Ishikawa (cell line): Measurements from ENCODE around the gene LHPP.

Experiments
- CEBPB ChIP-seq: IDR thresholded peaks from 2 replicates; pipeline ENCODE4 v1.6.1; 2012
- CREB1 ChIP-seq: IDR thresholded peaks from 2 replicates; pipeline ENCODE4 v1.6.1; 2012; ENCODE audit warnings: low read depth
- EGR1 ChIP-seq: IDR thresholded peaks from 2 replicates; pipeline ENCODE4 v1.6.1; 2012
- EP300 ChIP-seq: IDR thresholded peaks from 2 replicates; pipeline ENCODE4 v1.6.1; 2012; ENCODE audit warnings: borderline replicate concordance
- FOXM1 ChIP-seq: IDR thresholded peaks from 2 replicates; pipeline ENCODE4 v1.6.1; 2012; ENCODE audit warnings: low read depth, borderline replicate concordance
- MAX ChIP-seq: IDR thresholded peaks from 2 replicates; pipeline ENCODE4 v1.6.1; 2012
- NFIC ChIP-seq: IDR thresholded peaks from 2 replicates; pipeline ENCODE4 v1.6.1; 2012
- RAD21 ChIP-seq: IDR thresholded peaks from 2 replicates; pipeline ENCODE4 v1.6.1; 2012; ENCODE audit warnings: low read depth
- REST ChIP-seq: IDR thresholded peaks from 2 replicates; pipeline ENCODE4 v1.6.1; 2012; ENCODE audit warnings: low read depth, mild to moderate bottlenecking
- TAF1 ChIP-seq: IDR thresholded peaks from 2 replicates; pipeline ENCODE4 v1.6.1; 2012; ENCODE audit warnings: low read depth, mild to moderate bottlenecking
- TCF12 ChIP-seq: IDR thresholded peaks from 2 replicates; pipeline ENCODE4 v1.6.1; 2012; ENCODE audit warnings: low read depth
- TEAD4 ChIP-seq: IDR thresholded peaks from 2 replicates; pipeline ENCODE4 v1.6.1; 2012
- USF1 ChIP-seq: IDR thresholded peaks from 2 replicates; pipeline ENCODE4 v1.6.1; 2012
- YY1 ChIP-seq: IDR thresholded peaks from 2 replicates; pipeline ENCODE4 v1.6.1; 2012; ENCODE audit warnings: low read depth
- ZBTB7A ChIP-seq: IDR thresholded peaks from 2 replicates; pipeline ENCODE4 v1.6.1; 2012; ENCODE audit warnings: low read depth

The LHPP gene

GRCh38 chr10:124530215-124530665, 68.6 kb downstream of the LHPP start:
- TF ChIP-seq TCF12 (no peak), MAX (peak; percentile 77), REST (no peak), TEAD4 (no peak), CREB1 (no peak), RAD21 (peak; percentile 100)

GRCh38 chr10:124530816-124531215, 69.2 kb downstream of the LHPP start:
- TF ChIP-seq FOXM1 (no peak), CREB1 (no peak), EP300 (no peak), YY1 (no peak), TAF1 (no peak), NFIC (no peak), ZBTB7A (no peak), REST (no peak), TCF12 (no peak)

GRCh38 chr10:124532106-124532641, 70.6 kb downstream of the LHPP start:
- TF ChIP-seq MAX: 0 out of 2 replicates have a peak, but pooled peaks have one; percentile 16
- TF ChIP-seq USF1: no peak
- TF ChIP-seq REST: no peak
- TF ChIP-seq FOXM1: no peak
- no peak for TF ChIP-seq ZBTB7A
- peak; percentile 74 for TF ChIP-seq RAD21
- TF ChIP-seq TAF1: no peak
- TF ChIP-seq CREB1: no peak
- TF ChIP-seq NFIC: no peak
- TF ChIP-seq EP300: no peak
- no peak for TF ChIP-seq TCF12
- no peak for TF ChIP-seq CEBPB
- TF ChIP-seq YY1: peak; percentile 77
- no peak for TF ChIP-seq EGR1
- peak; percentile 67; the same call in 1 of the 2 replicates for TF ChIP-seq TEAD4

GRCh38 chr10:124532788-124533187, 71.2 kb downstream of the LHPP start:
- no peak for TF ChIP-seq REST
- no peak for TF ChIP-seq YY1
- TF ChIP-seq CEBPB: no peak
- no peak for TF ChIP-seq FOXM1
- no peak for TF ChIP-seq EP300
- TF ChIP-seq TEAD4: no peak
- no peak for TF ChIP-seq MAX
- TF ChIP-seq RAD21: no peak
- TF ChIP-seq NFIC: no peak
- TF ChIP-seq EGR1: no peak
- TF ChIP-seq ZBTB7A: no peak
- no peak for TF ChIP-seq USF1
- no peak for TF ChIP-seq TAF1
- TF ChIP-seq TCF12: no peak
- TF ChIP-seq CREB1: no peak
